ENCODE results near the gene LMF2.

Gene LMF2

DNA sequence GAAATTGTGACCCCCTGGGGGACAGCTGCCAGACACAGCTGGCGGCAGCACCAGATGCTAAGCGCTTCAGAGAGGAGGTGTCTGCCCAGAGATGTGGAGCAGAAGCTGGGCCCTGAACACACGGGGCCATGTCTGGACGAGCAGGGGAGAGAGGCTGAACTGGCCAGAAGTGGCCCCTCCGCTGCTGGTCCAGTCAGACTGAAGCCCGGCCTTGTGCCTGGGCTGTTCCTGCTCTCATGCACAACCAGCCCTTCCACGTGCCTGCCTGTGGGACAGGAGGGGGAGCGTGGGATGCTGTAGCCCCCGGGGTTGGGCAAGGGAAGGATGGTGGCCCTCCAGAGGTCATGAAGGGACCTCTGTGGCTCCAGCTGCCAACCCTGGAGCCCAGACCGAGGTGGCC lies 24.4 kb downstream of the LMF2 start:
- no peak for DNase-seq (ENCODE audit: low read depth, low spot score)

GRCh38 chr22:50482107-50483074 lies 25.1 kb downstream of the LMF2 start:
- DNase-seq (ENCODE audit: low read depth, low spot score) = no peak

DNA sequence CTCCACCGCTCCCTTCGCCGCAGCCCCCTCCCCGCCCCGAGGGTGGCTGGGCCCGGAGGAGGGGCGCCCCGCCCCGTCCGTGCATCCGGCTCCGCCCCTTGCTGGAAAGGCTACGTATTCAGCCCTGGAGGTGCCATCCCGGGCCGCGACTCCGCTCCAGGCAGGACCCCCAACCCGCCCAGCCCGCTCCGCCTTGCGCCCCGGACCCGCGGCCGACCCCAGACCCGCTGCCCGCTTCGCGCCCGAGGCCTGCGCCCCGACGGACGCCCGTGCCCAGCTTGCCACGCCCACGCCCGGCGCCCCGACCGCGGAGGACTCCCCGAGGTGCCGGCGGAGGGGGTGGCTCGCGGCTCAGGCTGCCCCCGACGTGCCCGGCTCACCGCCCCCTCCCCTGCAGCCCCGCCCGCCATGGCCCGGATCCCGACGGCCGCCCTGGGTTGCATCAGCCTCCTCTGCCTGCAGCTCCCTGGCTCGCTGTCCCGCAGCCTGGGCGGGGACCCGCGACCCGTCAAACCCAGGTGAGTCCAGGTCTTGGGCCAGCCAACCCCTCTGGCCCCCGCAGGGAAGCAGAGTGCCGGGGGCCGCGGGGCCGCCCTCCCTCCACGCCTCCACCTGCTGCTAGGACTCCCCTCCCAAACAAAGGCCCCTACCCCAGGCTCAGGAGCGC lies 25.9 kb downstream of the LMF2 start, which contains the start of gene ADM2:
Gene ADM2, plus strand, starts transcription at position 104 of the 667 bp plus-strand sequence. Its CDS starts 305 bp downstream, at position 409.
- DNase-seq (ENCODE audit: low read depth, low spot score) = peak; percentile 65

- DNase-seq (ENCODE audit: low read depth, low spot score) = no peak
These were observed 26.5 kb downstream of the LMF2 start for GRCh38 chr22:50481045-50481439.

GRCh38 chr22:50479721-50480120 lies 27.8 kb downstream of the LMF2 start:
- no peak for DNase-seq (ENCODE audit: low read depth, low spot score)

- DNase-seq (ENCODE audit: low read depth, low spot score) = peak; percentile 58
These were observed 29.6 kb downstream of the LMF2 start for GRCh38 chr22:50477923-50478322.

DNA sequence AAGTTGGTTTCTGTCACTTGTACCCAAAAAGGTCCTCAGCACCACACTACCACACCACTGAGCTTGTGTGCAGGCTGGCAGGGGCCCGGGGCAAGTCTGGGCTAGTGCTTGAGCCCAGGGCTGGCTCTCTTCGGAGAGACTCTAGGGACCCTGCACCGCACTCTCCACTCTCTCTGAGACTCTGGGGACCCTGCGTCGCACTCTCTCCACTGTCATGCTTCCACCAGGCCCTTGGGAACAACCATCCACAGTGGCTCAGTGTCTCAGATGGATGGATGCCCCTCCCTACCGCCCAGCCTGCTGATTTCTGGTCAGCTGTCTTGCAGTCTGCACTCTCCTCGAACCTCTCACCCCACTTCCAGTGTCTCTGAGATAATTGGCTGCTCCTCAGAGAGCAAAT lies 30.6 kb downstream of the LMF2 start:
- DNase-seq (ENCODE audit: low read depth, low spot score) = no peak

DNA sequence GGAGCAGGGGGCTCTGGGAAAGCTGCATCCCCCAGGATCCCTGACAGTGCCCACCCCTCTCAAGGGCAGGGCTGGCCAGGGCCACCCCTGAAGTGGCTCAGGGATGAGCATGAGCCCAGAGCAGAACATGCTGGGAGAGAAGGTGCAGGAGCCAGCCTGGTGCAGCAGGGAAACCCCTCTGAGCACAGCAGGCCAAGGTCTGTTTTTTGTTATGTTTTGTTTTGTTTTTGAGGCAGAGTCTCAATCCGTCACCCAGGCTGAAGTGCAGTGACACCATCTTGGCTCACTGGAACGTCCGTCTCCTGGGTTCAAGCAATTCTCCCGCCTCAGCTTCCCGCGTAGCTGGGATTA lies 31.9 kb downstream of the LMF2 start:
- DNase-seq (ENCODE audit: low read depth, low spot score) = no peak

- peak; percentile 93 for DNase-seq (ENCODE audit: low read depth, low spot score)
These were observed 32.5 kb downstream of the LMF2 start, which contains the start of gene SBF1 for GRCh38 chr22:50474710-50475651. SBF1 (minus strand) TSS chr22:50475035; CDS start chr22:50474840, 195 bp downstream.

DNA sequence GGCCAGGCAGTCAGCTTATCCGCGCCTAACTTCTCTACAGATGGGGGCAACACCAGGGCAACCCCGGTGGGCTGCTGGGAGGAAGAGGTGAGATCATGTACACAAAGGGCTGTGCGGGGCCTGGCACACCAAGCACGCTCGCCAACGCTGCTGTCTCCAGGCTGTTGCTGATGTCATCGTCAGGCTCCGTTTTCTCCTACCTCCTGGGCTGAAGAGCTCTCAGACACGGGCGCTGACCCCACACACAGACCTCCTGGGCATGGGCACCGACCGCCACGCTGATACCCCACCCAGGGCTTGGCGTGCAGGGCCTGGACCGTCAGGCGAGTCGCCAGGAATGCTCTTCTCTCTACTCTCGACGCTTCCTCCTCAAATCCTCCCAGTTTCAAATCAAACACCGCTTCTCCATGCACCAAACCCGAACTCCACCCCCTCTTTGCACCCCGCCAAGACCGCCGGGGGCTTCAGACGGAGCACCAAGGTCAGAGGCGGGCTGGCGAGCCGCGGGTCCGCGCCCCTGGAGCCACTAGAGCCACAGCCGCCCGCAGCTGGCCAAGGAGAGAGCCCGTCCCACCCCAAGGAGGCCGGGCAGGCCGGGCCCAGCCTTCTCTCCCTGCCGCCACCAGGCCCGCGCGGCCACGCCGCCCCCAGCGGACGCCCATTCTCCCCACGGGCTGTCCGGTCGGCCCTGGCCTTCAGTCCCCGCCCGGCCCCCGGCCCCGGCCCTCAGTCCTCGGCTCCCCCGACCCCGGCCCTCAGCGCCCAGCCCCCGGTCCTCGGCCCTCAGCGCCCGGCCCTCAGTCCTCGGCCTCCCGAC lies 33.4 kb downstream of the LMF2 start:
- DNase-seq (ENCODE audit: low read depth, low spot score) = peak; percentile 47

DNA sequence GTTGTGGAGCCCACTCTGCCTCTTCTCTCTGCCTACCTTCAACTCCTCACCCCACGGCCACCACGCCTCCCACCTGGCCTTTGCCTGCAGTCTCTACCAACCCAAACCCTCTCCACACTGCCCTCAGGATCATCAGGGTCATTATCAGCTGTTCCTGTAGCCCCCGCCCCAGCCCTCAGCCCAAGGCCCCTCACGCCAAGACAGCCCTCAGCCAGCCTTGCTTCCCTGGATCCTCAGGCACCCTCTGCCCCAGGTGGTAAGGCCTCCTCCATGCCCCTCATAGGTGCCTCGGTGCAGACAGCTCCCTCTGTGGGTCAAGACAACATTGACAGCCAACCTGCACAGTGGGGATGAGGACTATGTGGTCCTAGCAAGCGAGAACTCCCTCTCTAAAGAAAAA lies 34.4 kb downstream of the LMF2 start:
- DNase-seq (ENCODE audit: low read depth, low spot score) = no peak

- DNase-seq (ENCODE audit: low read depth, low spot score) = no peak
These were observed 35.5 kb downstream of the LMF2 start for GRCh38 chr22:50471962-50472361.

DNA sequence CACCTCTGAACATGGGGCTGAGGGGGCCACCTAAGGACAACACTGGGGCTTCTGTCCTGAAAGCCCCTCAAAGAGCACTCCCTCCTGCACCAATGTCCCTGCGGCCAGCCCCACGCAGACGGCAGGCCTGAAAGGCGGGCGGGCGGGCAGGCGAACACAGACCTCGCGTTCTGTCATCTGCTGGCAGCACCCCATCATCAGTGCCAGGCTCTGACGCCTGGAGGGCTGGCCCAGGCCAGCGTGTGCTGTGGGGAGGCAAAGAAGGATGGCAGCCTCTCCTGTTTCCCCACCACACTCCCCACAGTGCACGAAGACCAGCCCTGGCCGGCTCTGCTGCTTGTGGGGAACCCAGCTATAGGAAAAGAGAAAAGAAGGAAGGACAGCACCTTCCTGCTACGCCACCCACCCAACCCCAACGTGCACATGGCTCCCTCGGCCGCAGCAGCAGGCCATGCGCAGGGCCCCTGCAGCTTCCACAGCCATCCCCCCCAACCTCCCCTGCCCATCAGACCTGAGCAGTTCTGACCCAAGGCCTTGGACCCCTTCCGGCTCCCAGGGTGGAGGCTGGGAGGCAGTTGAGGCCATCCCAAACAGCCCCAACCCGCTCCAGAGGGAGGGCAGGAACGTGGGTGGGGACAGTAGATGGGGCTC lies 36.2 kb downstream of the LMF2 start:
- no peak for DNase-seq (ENCODE audit: low read depth, low spot score)

DNA sequence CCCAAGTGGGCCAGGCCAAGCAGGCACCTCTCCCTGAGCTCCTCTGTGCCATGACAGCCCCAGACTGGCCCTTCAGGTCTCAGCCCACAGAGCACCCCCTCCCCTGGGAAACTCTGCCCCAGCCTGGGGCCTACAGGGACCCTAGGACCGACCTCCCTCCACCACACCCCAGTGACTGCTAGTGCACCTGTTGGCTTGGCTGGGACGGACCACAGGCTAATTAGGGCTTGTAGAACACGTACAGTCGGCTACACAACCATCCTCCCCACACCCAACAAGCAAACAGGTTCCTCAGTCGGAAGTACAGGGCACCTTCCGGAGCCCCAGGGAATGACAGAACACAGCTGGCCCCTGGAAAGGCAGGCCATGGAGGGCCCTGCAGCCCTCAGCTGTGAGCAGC lies 37.0 kb downstream of the LMF2 start:
- no peak for DNase-seq (ENCODE audit: low read depth, low spot score)

DNA sequence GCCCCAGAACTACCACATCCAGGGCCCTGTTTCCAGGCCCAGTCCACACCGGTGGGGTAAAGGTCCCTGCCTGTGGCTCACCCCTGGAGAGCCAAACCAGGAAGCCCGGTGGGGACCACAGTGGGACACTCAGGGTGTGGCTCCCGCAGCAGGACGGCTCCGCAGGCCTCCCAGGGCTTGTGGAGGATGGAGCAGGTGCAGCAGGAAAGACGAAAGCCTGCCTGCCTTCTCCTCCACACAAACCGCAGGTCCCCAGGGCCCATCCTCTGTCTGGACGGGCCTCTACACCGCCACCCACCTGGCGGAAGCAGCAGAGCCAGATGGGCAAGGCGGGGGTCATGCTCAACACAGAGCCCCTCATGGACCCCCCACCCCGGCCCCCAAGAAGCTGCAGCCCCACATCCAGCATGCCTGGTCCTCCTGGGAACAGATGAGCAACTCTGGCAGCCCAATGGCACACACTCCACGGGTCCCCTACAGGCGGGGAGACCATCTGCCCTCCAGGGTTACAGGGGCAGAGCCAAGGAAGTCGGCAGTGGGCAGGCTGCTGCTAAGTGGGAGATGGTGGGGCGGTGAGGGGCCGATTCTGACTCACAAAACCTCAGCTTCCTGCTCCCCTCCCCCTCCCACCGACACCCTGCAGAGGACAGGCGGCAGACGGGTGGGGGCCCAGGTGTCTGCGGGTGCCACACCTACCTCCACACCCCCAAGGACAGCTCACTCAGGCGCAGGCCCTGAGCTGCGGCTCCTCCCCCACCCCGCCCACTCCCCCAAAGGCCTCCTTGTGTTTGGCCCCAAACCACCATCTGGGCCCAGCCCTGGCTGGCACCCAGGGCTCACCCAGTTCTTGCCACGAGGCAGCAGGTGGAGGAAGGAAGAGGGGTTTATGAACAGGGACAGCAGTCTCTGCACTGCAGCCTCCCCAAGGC lies 37.9 kb downstream of the LMF2 start:
- DNase-seq (ENCODE audit: low read depth, low spot score) = no peak

- DNase-seq (ENCODE audit: low read depth, low spot score) = no peak
These were observed 38.9 kb downstream of the LMF2 start for GRCh38 chr22:50468626-50469025.

DNA sequence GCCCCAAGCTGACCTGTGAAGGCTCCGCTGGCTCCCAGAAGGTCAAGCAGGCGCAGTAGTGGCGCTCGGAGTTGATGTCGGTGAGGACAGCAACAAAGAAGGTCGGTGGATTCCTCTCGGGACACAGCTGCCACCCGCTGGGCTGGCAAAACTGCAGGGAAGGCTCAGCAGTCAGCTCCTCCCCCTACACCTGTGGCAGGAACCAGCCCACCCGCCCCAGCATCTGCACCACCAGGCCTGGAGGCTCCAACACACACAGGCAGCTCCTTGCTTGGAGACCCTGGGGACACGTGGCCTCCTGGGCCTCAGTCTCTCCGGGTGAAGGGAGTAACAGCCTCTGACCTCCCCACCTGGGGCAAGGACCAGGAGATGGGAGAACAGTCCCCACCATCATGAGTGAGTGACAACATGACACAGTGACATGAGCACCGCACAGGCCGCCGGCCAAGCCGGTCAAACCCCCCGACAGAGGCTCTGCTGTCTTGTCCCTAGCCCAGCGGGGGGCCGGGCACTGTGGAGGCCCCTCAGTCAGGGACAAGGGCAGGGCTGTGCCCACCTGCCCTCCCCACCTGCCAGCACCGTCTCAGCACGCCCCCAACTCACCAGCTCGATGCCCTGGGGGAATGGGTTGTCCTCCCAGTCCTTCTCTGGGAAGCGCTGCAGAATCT lies 39.6 kb downstream of the LMF2 start:
- DNase-seq (ENCODE audit: low read depth, low spot score) = no peak

- no peak for DNase-seq (ENCODE audit: low read depth, low spot score)
These were observed 40.2 kb downstream of the LMF2 start for GRCh38 chr22:50467341-50467740.
